ENCODE results near the gene AGAP1.
"Not testable (repeated sequence)": the region's sequence is repeated elsewhere in the genome, so short reads cannot be mapped to it uniquely, and the experiment has no call there.

AGAP1 gene

DNA sequence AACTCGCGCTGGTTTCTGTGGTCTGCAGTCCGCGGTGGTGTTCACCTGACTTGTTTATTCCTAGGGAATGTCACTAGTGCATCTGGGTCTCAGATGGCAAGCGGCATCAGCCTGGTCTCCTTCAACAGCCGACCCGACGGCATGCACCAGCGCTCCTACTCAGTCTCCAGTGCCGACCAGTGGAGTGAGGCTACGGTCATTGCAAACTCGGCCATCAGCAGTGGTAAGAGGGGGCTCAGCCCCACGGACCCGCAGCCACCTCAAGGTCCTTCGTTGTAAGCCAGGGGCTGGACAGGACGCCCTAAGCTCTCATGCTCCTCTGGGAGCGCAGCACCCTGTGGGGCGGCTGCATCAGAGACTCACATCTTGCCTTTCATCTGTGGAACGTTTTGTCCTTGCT is 436.9 kb downstream of the AGAP1 start:
- DNase-seq = no peak

GRCh38 chr2:235931676-235932075 is 437.8 kb downstream of the AGAP1 start:
- DNase-seq = no peak

DNA sequence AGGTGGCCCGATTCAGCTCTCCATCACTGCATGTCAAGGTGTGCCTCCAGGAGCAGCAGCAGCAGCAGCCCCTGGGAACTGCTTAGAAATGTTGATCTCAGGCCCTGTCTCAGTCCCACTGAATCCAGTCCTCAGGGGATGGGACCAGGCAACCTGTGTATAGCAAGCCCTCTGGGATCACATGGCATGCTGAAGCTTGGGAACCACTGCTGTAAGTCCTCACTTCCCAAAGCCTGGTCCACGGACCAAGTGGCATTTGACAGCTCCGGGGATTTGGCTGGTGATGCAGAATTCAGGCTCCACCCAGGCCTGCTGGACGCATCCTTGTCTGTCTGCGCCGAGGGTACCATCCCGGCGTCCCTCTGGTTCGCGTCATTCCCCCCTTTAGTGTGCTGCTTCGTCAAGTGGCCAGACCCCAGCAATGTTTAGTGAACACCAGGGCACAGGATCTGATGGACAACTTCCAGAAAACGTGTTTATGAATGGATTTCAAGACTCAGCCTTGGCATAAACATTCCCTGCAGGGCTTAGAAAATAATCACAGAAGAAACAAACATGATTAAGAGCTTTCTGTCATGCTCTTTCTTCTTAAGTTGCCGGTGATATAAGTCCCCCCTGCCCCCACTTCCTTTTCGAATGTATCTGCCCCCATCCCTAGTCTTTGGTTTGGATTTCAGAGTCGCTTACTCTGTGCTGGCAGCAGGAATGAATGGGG is 440.4 kb downstream of the AGAP1 start:
- no peak for DNase-seq

DNA sequence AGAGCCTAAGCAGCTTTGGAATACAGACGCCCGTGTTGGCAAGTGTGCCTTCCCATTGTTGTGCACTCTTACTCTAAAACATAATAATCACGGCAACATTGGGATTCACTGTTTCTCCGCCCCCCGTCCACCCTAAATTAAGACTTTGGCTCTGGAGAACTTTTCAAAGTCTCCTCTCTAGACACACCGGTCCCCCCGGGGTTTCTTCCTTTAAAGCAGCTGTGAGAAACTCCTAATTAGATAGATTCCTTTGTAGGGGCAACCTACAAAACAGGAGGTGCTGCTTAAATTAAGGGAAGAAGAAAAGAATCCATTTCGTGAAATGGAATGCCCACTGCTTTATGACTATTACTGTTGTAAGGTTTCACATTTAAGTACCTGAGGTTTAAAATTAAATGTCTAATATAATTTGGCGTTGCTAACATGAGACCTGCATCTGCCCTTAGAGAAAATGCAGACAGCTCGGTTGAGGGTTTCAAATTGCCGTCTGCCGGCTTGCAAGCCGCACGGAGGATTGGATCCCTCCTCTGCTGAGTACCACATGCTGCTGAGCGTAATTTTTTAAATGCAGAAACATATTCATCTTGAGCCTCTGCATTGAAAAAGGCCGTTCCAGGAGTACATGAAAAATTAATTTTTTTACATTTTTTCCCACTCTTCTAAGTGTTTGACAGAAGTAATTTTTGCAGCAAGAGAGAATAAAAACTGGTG is 441.1 kb downstream of the AGAP1 start:
- no peak for DNase-seq

DNA sequence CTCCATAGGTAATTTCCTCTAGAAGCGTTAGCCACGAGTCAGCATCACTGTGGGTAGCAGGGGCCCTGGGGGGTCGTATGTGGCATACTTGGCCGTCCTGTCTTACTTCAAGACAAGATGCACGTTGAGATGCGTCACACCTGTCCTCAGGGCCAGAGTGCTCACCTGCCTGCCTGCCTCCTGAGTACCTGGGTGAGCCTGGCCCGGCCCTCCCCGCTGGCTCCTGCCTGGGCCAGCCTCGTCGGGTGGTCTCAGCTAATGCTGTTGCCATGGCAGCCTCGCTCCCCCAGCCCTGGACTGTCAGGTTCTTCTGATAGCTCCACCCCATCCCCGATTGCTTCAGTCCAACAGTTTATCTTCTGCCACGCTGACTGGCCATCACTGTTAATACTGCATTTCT is 441.9 kb downstream of the AGAP1 start:
- no peak for DNase-seq

DNA sequence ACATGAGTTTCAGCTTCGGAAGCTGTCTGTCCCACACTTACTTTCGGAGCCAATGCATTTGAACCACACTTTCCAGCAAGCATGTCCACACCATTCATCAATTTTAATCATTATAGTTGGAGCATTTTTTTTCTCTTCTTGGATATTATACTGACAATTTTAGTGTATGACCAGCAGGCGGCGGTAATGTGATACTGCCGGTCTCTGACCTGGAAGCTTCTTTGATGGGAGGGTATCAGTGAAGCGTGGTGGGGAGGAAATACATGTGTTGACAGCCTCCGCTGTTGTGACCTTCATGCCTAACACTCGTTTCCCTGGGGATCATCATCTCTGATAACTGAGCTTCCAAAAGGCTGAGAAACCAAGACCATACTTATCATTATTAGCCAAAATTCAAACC is 442.6 kb downstream of the AGAP1 start:
- DNase-seq = no peak

GRCh38 chr2:235937087-235937486 is 443.2 kb downstream of the AGAP1 start:
- DNase-seq = no peak

- no peak for DNase-seq
These were observed 443.7 kb downstream of the AGAP1 start for GRCh38 chr2:235937526-235937925.

- DNase-seq = no peak
These were observed 444.1 kb downstream of the AGAP1 start for GRCh38 chr2:235937936-235938335.

GRCh38 chr2:235938611-235939010 is 444.8 kb downstream of the AGAP1 start:
- no peak for DNase-seq

DNA sequence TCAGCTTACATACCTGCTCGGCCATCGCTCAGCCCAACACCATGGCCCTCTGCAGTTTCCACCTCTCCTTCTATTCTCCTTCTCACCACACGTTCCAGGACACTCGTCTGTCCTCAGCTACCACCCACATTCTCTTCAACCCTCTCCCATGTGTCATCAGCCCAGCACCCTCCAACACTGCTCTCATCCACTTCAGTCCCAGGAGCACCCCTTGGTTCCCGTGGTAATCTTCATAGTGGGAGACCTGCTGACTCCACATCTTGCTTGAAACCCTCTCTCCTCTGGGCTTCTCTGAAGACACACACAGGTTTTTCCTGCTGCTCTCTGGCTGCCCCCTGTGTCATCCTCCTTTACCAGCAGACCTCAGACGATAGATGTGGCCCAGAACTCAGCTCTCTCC is 445.6 kb downstream of the AGAP1 start:
- no peak for DNase-seq

GRCh38 chr2:235940330-235940729 is 446.5 kb downstream of the AGAP1 start:
- DNase-seq = no peak

- DNase-seq = no peak
These were observed 450.7 kb downstream of the AGAP1 start for GRCh38 chr2:235944591-235944990.

- no peak for DNase-seq
These were observed 451.8 kb downstream of the AGAP1 start for GRCh38 chr2:235945608-235946140.

DNA sequence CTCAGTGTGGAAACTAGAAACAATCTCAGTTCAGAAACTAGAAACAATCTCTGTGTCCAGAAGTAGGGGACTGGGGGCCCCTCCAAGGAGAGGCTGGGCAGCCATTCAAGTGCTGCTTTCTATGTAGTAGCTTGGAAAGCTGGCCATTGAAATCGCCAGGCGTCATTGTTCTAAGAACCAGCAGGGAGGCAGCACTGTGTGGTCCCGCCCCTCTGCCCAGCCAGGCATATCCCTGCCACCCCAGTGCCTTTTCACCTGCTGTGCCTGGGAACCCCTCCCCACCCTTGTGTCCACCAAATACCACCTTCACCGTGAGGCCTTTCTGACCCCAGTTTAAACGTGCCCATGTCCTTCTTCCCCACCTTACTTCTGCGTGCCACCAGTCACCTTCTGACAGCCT is 452.7 kb downstream of the AGAP1 start:
- DNase-seq = no peak

DNA sequence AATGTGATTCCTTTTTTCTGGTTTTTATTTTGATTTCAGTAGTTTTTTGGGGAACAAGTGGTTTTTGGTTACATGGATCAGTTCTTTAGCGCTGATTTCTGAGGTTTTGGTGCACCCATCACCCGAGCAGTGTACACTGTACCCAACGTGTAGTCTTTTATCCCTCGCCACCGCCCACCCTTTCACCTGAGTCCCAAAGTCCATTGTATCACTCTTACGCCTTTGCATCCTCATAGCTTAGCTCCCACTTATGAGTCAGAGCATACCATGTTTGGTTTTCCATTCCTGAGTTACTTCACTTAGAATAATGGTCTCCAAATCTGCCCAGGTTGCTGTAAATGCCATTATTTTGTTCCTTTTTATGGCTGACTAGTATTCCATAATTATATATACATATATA is 453.2 kb downstream of the AGAP1 start:
- DNase-seq = not testable (repeated sequence)

- no peak for DNase-seq
These were observed 456.0 kb downstream of the AGAP1 start for GRCh38 chr2:235949567-235950472.

GRCh38 chr2:235950473-235950809 is 456.6 kb downstream of the AGAP1 start:
- DNase-seq = no peak

DNA sequence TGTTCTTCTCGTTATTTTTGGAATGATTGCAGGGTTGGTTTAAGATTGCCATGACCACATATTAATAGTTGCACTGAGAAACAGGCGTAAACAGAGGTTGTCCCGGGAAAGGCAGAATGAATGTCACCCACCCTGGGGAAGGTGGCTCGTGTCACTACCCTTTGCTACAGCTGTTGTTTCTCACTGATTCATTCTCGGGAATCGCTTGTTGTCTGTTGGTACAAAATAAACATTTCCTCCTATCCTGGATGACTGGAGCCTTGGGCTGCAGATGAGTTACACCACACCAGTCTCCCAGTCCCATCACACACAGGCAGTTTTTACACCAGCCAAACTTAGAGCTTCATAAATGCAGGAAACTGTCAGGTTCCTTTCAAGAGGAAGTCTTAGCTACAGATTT is 457.6 kb downstream of the AGAP1 start:
- DNase-seq = no peak

GRCh38 chr2:235951982-235952381 is 458.1 kb downstream of the AGAP1 start:
- DNase-seq = no peak

- DNase-seq = no peak
These were observed 458.9 kb downstream of the AGAP1 start for GRCh38 chr2:235952714-235953113.

DNA sequence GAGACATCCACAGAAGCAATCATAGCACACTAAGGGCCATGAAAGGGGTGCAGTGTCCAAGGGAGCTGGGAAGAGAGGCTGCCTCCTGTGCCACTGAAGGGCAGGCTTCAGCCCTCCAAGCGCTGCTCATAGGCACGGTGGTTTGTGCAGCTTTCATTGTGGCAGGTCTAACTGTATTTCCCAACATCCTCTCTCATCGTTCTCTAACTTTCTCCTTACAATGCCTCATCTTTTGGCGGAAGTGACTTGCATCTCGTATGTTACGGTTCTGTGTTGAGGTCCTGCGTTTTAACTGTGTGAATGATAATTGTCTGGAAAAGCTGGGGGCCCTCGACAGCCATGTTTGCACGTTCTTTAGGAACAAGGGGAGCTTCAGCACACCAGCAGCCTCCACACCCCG is 460.4 kb downstream of the AGAP1 start:
- no peak for DNase-seq

DNA sequence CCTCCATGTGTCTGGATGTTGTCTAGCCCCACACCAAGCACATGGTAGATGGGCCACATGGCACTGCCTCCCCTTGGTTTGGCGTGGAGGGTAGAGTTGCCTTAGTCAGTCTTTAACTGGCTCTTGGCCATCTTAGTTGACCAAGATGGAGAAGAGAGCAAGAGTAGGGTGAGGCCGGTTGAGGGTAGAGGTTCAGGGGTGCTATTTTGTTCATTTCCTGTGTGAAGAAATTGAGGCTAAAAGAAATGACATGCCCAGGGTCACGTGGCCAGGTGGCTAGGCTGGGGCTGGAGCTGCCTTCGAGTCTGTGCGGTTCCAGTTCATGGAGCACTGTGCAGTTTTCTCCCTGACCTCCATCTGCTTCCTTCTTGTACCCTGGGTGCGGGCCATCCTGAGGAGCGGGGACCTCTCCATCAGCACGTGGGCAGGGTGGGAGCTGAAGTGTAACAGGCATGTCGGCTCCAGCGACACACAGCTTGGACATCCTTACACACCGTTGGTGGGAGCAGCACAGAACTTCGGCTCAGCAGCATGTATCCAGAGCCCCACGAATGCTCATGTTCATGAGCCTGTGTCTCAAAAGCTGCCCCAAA is 461.1 kb downstream of the AGAP1 start:
- no peak for DNase-seq
